ENCODE data around the gene GALNTL6.
"Not testable (repeated sequence)": the region's sequence is repeated elsewhere in the genome, so short reads cannot be mapped to it uniquely, and the experiment has no call there.

The GALNTL6 gene

GRCh38 chr4:172691552-172691951 lies 878.3 kb downstream of the GALNTL6 start:
- no peak for DNase-seq

GRCh38 chr4:172692701-172693100 lies 879.5 kb downstream of the GALNTL6 start:
- no peak for DNase-seq

- no peak for DNase-seq
Measured at GRCh38 chr4:172698256-172698655, 885.1 kb downstream of the GALNTL6 start.

GRCh38 chr4:172705565-172705964 lies 892.4 kb downstream of the GALNTL6 start:
- no peak for DNase-seq

GRCh38 chr4:172706000-172706399 lies 892.8 kb downstream of the GALNTL6 start:
- DNase-seq: no peak

GRCh38 chr4:172707622-172708021 lies 894.4 kb downstream of the GALNTL6 start:
- no peak for DNase-seq

GRCh38 chr4:172708184-172708583 lies 895.0 kb downstream of the GALNTL6 start:
- DNase-seq: no peak

GRCh38 chr4:172709376-172709775 lies 896.2 kb downstream of the GALNTL6 start:
- DNase-seq: no peak

- no peak for DNase-seq
Measured at GRCh38 chr4:172716291-172716690, 903.1 kb downstream of the GALNTL6 start.

GRCh38 chr4:172721659-172722058 lies 908.5 kb downstream of the GALNTL6 start:
- no peak for DNase-seq

- DNase-seq: no peak
Measured at GRCh38 chr4:172725581-172725980, 912.4 kb downstream of the GALNTL6 start.

GRCh38 chr4:172726001-172726423 lies 912.8 kb downstream of the GALNTL6 start:
- no peak for DNase-seq

- DNase-seq: no peak
Measured at GRCh38 chr4:172727631-172728030, 914.4 kb downstream of the GALNTL6 start.

GRCh38 chr4:172733645-172734044 lies 920.4 kb downstream of the GALNTL6 start:
- DNase-seq: not testable (repeated sequence)

- DNase-seq: no peak
Measured at GRCh38 chr4:172734555-172734954, 921.4 kb downstream of the GALNTL6 start.

GRCh38 chr4:172736046-172736445 lies 922.8 kb downstream of the GALNTL6 start:
- DNase-seq: no peak

- no peak for DNase-seq
Measured at GRCh38 chr4:172740434-172740833, 927.2 kb downstream of the GALNTL6 start.

- DNase-seq: no peak
Measured at GRCh38 chr4:172750910-172751309, 937.7 kb downstream of the GALNTL6 start.

- no peak for DNase-seq
Measured at GRCh38 chr4:172751550-172751949, 938.3 kb downstream of the GALNTL6 start.

GRCh38 chr4:172758586-172759340 lies 945.6 kb downstream of the GALNTL6 start:
- DNase-seq: no peak

GRCh38 chr4:172760512-172760911 lies 947.3 kb downstream of the GALNTL6 start:
- no peak for DNase-seq

- no peak for DNase-seq
Measured at GRCh38 chr4:172762895-172763294, 949.7 kb downstream of the GALNTL6 start.

- DNase-seq: no peak
Measured at GRCh38 chr4:172770787-172771186, 957.6 kb downstream of the GALNTL6 start.

- DNase-seq: no peak
Measured at GRCh38 chr4:172772781-172773180, 959.6 kb downstream of the GALNTL6 start.

Data from stimulated activated CD4-positive, alpha-beta T cell treated with anti-CD3 and anti-CD28 coated beads, Interleukin-1b, Interleukin-23, amount 100 ng/mL, for 48 hours (primary cell).